ENCODE results near the gene FAM204A. TPM values are rescaled to one million over a fixed set of nuclear protein-coding genes. Genes with fewer than 3 reads are reported as not detected.

The FAM204A gene
- total and polyA plus RNA-seq, 10 of the 15 experiments (the other 5 are each of a cell fraction or from before 2014, with no cell fraction given), result 24.5 to 96.0 (median 67.6) TPM

DNA sequence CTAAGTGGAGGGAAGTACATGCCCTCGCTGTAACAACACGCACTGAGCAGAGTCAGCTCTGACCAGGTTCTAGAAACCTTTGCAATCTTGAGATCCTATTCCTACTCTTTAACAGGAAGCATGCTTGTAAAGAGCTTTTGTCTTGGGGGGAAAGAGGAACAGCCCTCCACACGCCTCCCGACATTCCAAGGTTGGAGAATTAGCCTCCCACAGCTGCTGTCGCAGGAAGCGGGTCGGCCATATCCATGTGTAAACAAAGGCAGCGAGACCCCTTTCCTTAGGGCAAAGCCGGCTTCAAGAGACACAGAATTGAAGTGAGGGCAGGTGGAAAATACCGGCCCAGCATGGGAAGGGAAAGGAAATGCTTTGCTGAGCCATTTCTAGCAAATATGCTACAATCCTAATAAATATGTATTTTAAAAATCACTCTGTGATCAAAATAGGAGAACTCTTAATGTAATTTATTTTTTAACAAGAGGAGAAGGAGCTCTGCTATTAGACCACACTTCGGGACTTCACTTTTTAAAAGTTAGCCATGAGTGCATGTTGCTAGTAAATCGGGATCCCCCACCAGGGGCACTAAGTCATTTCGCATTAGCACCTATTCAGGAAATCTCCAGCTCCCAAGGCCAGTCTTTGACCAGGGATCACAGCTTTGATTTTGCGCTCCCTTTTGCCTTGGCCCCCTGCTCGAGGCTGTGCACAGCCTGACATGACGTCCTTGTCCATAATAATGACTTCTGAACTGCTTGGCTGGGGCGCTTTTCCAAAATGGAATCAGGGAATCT, 55.9 kb downstream of the FAM204A start (continued):
- no peak for TF ChIP-seq ASH2L (IDR thresholded peaks at IDR 0.05; ENCODE audit: borderline replicate concordance, low read depth)
- TF ChIP-seq, protein P1, sequence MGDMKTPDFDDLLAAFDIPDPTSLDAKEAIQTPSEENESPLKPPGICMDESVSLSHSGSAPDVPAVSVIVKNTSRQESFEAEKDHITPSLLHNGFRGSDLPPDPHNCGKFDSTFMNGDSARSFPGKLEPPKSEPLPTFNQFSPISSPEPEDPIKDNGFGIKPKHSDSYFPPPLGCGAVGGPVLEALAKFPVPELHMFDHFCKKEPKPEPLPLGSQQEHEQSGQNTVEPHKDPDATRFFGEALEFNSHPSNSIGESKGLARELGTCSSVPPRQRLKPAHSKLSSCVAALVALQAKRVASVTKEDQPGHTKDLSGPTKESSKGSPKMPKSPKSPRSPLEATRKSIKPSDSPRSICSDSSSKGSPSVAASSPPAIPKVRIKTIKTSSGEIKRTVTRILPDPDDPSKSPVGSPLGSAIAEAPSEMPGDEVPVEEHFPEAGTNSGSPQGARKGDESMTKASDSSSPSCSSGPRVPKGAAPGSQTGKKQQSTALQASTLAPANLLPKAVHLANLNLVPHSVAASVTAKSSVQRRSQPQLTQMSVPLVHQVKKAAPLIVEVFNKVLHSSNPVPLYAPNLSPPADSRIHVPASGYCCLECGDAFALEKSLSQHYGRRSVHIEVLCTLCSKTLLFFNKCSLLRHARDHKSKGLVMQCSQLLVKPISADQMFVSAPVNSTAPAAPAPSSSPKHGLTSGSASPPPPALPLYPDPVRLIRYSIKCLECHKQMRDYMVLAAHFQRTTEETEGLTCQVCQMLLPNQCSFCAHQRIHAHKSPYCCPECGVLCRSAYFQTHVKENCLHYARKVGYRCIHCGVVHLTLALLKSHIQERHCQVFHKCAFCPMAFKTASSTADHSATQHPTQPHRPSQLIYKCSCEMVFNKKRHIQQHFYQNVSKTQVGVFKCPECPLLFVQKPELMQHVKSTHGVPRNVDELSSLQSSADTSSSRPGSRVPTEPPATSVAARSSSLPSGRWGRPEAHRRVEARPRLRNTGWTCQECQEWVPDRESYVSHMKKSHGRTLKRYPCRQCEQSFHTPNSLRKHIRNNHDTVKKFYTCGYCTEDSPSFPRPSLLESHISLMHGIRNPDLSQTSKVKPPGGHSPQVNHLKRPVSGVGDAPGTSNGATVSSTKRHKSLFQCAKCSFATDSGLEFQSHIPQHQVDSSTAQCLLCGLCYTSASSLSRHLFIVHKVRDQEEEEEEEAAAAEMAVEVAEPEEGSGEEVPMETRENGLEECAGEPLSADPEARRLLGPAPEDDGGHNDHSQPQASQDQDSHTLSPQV (IDR thresholded peaks at IDR 0.05), result no peak
- TF ChIP-seq SRF (IDR thresholded peaks at IDR 0.05; ENCODE audit: low read depth in 2 of 2, low read length in 2 of 2), result no peak
- no peak for TF ChIP-seq MTA3 (IDR thresholded peaks at IDR 0.05; ENCODE audit: borderline replicate concordance, low read length)

DNA sequence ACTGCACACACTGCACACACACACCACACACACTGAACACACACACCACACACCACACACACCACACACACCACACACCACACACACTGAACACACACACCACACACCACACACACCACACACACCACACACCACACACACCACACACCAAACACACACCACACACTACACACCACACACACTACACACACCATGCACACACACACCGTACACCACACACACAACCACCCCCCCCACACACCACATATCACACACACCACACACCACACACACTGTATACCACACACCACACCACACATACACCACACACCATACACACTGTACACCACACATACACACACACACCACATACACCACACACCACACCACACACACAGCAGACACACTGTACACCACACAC, 59.5 kb downstream of the FAM204A start:
- H2AFZ ChIP-seq (ENCODE audit: control insufficient read depth, low read depth, low read length), result no peak overlapping the region
- in situ Hi-C loops (cut with MboI), result no loop called here
- H3K4me1 ChIP-seq (ENCODE audit: control insufficient read depth, insufficient read depth, low read length), result no peaks in the 10 kb centered on the region
- DNase-seq (ENCODE audit: low read depth, low spot score), result no peak
- no peak overlapping the region for H3K27ac ChIP-seq (ENCODE audit: control insufficient read depth, insufficient read depth)
- ATAC-seq, result no peak
- peaks cover 1% of the 10 kb centered on the region; the same call in 2 of the 3 replicates for H3K9me3 ChIP-seq (replicated peaks; ENCODE audit: control insufficient read depth, insufficient read depth, low read length)
- intact Hi-C loops (cut with micrococcal nuclease; ENCODE audit: unreplicated experiment), result no loop called here
- peak; percentile 54 for FAIRE-seq
- no peak overlapping the region for H3K4me3 ChIP-seq
- H3K79me2 ChIP-seq (ENCODE audit: control insufficient read depth, insufficient read depth, low read length), result no peaks in the 10 kb centered on the region
- H3K27me3 ChIP-seq (replicated peaks in 1 of 2; ENCODE audit: control insufficient read depth in 2 of 2, insufficient read depth in 2 of 2, low read length in 1 of 2), result peaks cover 0 to 4% of the 10 kb centered on the region in 2 experiments; a peak in 3 of 4 replicates
- SMC1A ChIA-PET (ENCODE audit: uncharacterized antibody, unreplicated experiment), result no interaction called here
- H3K36me3 ChIP-seq (ENCODE audit: control insufficient read depth in 2 of 2, insufficient read depth in 2 of 2, low read length in 1 of 2), result no peaks in the 10 kb centered on the region
- no TSS peak for BruUV-seq (replicated peaks)
- CTCF ChIA-PET, result no interaction called here
- RAD21 ChIA-PET (ENCODE audit: unreplicated experiment), result no interaction called here
- H3K9ac ChIP-seq (ENCODE audit: control insufficient read depth, insufficient read depth, low read length), result no peak overlapping the region
- H3K4me2 ChIP-seq (ENCODE audit: control insufficient read depth, insufficient read depth), result no peak overlapping the region
- 100% methylated on average over 1 of the region's 1 CpG for WGBS (ENCODE audit: insufficient coverage, insufficient replicate concordance, low lambda C conversion rate, missing lambda C conversion rate)
- POLR2A ChIA-PET, result no interaction called here
- H4K20me1 ChIP-seq (ENCODE audit: control insufficient read depth, insufficient read depth), result no peaks in the 10 kb centered on the region
- TF ChIP-seq MEF2A (IDR thresholded peaks at IDR 0.05; ENCODE audit: insufficient read depth, low read depth, low read length) (no peak), ZNF622 (IDR thresholded peaks at IDR 0.05) (no peak), MEF2B (IDR thresholded peaks at IDR 0.05; ENCODE audit: partially characterized antibody, poor library complexity, severe bottlenecking) (no peak), SP1 (IDR thresholded peaks at IDR 0.05; ENCODE audit: low read depth, low read length) (no peak), SPI1 (IDR thresholded peaks at IDR 0.05; ENCODE audit: borderline replicate concordance, insufficient read depth, low read depth, low read length) (no peak), YBX1 (IDR thresholded peaks at IDR 0.05) (no peak), NFIC (IDR thresholded peaks at IDR 0.05; ENCODE audit: low read depth, low read length) (no peak)
- TF ChIP-seq, protein P2, sequence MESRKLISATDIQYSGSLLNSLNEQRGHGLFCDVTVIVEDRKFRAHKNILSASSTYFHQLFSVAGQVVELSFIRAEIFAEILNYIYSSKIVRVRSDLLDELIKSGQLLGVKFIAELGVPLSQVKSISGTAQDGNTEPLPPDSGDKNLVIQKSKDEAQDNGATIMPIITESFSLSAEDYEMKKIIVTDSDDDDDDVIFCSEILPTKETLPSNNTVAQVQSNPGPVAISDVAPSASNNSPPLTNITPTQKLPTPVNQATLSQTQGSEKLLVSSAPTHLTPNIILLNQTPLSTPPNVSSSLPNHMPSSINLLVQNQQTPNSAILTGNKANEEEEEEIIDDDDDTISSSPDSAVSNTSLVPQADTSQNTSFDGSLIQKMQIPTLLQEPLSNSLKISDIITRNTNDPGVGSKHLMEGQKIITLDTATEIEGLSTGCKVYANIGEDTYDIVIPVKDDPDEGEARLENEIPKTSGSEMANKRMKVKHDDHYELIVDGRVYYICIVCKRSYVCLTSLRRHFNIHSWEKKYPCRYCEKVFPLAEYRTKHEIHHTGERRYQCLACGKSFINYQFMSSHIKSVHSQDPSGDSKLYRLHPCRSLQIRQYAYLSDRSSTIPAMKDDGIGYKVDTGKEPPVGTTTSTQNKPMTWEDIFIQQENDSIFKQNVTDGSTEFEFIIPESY (IDR thresholded peaks at IDR 0.05), result no peak
- TF ChIP-seq, protein P3, sequence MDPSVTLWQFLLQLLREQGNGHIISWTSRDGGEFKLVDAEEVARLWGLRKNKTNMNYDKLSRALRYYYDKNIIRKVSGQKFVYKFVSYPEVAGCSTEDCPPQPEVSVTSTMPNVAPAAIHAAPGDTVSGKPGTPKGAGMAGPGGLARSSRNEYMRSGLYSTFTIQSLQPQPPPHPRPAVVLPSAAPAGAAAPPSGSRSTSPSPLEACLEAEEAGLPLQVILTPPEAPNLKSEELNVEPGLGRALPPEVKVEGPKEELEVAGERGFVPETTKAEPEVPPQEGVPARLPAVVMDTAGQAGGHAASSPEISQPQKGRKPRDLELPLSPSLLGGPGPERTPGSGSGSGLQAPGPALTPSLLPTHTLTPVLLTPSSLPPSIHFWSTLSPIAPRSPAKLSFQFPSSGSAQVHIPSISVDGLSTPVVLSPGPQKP (IDR thresholded peaks at IDR 0.05; ENCODE audit: low read depth, low read length), result no peak
- TF ChIP-seq, protein P4, sequence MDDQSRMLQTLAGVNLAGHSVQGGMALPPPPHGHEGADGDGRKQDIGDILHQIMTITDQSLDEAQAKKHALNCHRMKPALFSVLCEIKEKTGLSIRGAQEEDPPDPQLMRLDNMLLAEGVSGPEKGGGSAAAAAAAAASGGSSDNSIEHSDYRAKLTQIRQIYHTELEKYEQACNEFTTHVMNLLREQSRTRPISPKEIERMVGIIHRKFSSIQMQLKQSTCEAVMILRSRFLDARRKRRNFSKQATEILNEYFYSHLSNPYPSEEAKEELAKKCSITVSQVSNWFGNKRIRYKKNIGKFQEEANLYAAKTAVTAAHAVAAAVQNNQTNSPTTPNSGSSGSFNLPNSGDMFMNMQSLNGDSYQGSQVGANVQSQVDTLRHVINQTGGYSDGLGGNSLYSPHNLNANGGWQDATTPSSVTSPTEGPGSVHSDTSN (IDR thresholded peaks at IDR 0.05; ENCODE audit: insufficient replicate concordance, low read depth, low read length), result no peak
